ENCODE measurements around the gene ZC2HC1C. TPM values are rescaled to one million over a fixed set of nuclear protein-coding genes. Genes with fewer than 3 reads are reported as not detected.

The ZC2HC1C gene
- total and polyA plus RNA-seq, 9 of the 15 experiments (the other 6 are each of a cell fraction or from before 2014, with no cell fraction given), result 6.3 to 9.2 (median 7.7) TPM

DNA sequence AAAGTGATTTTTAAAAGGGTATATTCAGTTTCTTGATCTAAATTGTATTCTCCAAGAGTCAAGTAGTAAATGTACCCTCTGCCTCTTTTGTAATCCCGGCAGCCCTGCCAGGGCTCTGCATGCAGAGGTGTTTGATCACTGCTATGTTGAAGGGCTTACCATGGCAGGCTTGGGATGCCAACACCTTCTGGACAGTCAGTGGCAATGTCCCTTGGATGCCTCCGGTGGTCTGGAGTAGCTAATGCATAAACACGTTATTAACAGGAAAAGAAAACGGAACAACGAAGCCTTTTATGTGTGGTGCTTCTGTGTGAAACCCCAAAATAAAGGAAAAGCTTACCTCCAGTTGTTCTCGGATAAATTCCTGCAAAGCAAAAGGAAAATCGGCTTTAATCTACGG is 46.8 kb upstream of the ZC2HC1C start:
- no peak overlapping the region for H3K9ac ChIP-seq (ENCODE audit: insufficient read depth in 1 of 2, low read depth in 2 of 2, low read length in 2 of 2)
- no peak overlapping the region for H3K27ac ChIP-seq (ENCODE audit: extremely low read depth, low read depth, low read length)
- H4K20me1 ChIP-seq (replicated peaks; ENCODE audit: control insufficient read depth, insufficient read depth, low read length), result no peaks in the 10 kb centered on the region
- intact Hi-C loops (cut with micrococcal nuclease), result no loop called here
- no peaks in the 10 kb centered on the region for H3K9me1 ChIP-seq (ENCODE audit: control insufficient read depth, insufficient read depth, low read length)
- peaks cover 0 to 19% of the 10 kb centered on the region in 2 experiments; a peak in 3 of 5 replicates for H3K4me1 ChIP-seq (replicated peaks in 1 of 2; ENCODE audit: control insufficient read depth in 2 of 2, insufficient read depth in 2 of 2, low read length in 2 of 2)
- no peak overlapping the region for H3K4me3 ChIP-seq
- in situ Hi-C loops (cut with MboI), result no loop called here
- H3K9me3 ChIP-seq (replicated peaks; ENCODE audit: control insufficient read depth, insufficient read depth, low read depth, low read length), result no peaks in the 10 kb centered on the region
- peaks cover 51% of the 10 kb centered on the region; the same call in 2 of the 3 replicates for H3K36me3 ChIP-seq (ENCODE audit: control insufficient read depth, insufficient read depth, low read length)
- ChIA-PET CTCF (ENCODE audit: low intra/inter-chr PET ratio) (no interaction called here), POLR2A (interaction anchor here (0.6 to 1.3 kb wide), 2 partner anchors 9 to 10 kb away, joined by 3 to 4 read pairs; no protein-coding TSS in a partner anchor)
- 64% methylated on average over 8 of the region's 8 CpGs for WGBS (ENCODE audit: insufficient coverage, low coverage, missing lambda C conversion rate)
- H2AFZ ChIP-seq (ENCODE audit: low read depth, low read length), result no peak overlapping the region
- ATAC-seq (peak; percentile 78), FAIRE-seq (no peak), DNase-seq (ENCODE audit: extremely low read depth in 1 of 4, low spot score in 3 of 4) (peak; percentile 16 to 25 (median 18))
- H3K27me3 ChIP-seq (ENCODE audit: control insufficient read depth in 2 of 2, insufficient read depth in 2 of 2, low read length in 2 of 2), result no peaks in the 10 kb centered on the region
- TF ChIP-seq MITF (IDR thresholded peaks at IDR 0.05) (no peak), NR2F6 (CRISPR knock-in tag; IDR thresholded peaks at IDR 0.05) (no peak), RFX5 (IDR thresholded peaks at IDR 0.05; ENCODE audit: low read depth, low read length) (no peak), CC2D1A (IDR thresholded peaks at IDR 0.05) (no peak), NFE2 (IDR thresholded peaks at IDR 0.05; ENCODE audit: low read depth) (no peak)
- TF ChIP-seq, protein P1, sequence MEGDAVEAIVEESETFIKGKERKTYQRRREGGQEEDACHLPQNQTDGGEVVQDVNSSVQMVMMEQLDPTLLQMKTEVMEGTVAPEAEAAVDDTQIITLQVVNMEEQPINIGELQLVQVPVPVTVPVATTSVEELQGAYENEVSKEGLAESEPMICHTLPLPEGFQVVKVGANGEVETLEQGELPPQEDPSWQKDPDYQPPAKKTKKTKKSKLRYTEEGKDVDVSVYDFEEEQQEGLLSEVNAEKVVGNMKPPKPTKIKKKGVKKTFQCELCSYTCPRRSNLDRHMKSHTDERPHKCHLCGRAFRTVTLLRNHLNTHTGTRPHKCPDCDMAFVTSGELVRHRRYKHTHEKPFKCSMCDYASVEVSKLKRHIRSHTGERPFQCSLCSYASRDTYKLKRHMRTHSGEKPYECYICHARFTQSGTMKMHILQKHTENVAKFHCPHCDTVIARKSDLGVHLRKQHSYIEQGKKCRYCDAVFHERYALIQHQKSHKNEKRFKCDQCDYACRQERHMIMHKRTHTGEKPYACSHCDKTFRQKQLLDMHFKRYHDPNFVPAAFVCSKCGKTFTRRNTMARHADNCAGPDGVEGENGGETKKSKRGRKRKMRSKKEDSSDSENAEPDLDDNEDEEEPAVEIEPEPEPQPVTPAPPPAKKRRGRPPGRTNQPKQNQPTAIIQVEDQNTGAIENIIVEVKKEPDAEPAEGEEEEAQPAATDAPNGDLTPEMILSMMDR (IDR thresholded peaks at IDR 0.05 in 2 of 3, conservative IDR thresholded peaks at IDR 0.05 in 1 of 3; ENCODE audit: insufficient read depth in 2 of 3, low read depth in 1 of 3, low read length in 3 of 3), result peak; percentile 41 to 50 (median 45); a peak in 5 of 6 replicates
- no peak overlapping the region for H3K4me2 ChIP-seq (ENCODE audit: insufficient read depth, low read length)
- no TSS peak for BruUV-seq (replicated peaks)
- no peaks in the 10 kb centered on the region for H3K79me2 ChIP-seq (ENCODE audit: control insufficient read depth, insufficient read depth, low read length)

Measured in K562 (cell line).